GM21825 (cell line): ENCODE results near the gene MEP1A.

ENCODE experiments used
- ATAC-seq: cut with Tn5 transposase; IDR thresholded peaks from one replicate; pipeline ENCODE4 v1.9.1; 2021; ENCODE audit warnings: mild to moderate bottlenecking, moderate library complexity; ENCODE audit not compliant: unreplicated experiment

The MEP1A gene

GRCh38 chr6:46776070-46776712 is 17.0 kb upstream of the MEP1A start:
- no peak for ATAC-seq

- no peak for ATAC-seq
Observed at GRCh38 chr6:46777476-46778346, 15.5 kb upstream of the MEP1A start.

- ATAC-seq = no peak
Observed at GRCh38 chr6:46781478-46782378, 11.5 kb upstream of the MEP1A start.

- ATAC-seq = no peak
Observed at GRCh38 chr6:46784535-46784934, 8.7 kb upstream of the MEP1A start.

- ATAC-seq = no peak
Observed at GRCh38 chr6:46787871-46788540, 5.2 kb upstream of the MEP1A start.

- no peak for ATAC-seq
Observed at GRCh38 chr6:46788791-46789190, 4.4 kb upstream of the MEP1A start.

GRCh38 chr6:46789434-46790354 is 3.5 kb upstream of the MEP1A start:
- no peak for ATAC-seq

- ATAC-seq = no peak
Observed at GRCh38 chr6:46790355-46790874, 2.8 kb upstream of the MEP1A start.

GRCh38 chr6:46792635-46793034 is 554 bp upstream of the MEP1A start:
- no peak for ATAC-seq

- no peak for ATAC-seq
Observed at GRCh38 chr6:46794068-46794467, 879 bp downstream of the MEP1A start.

- no peak for ATAC-seq
Observed at GRCh38 chr6:46795816-46796215, 2.6 kb downstream of the MEP1A start.

- ATAC-seq = no peak
Observed at GRCh38 chr6:46796848-46797580, 3.8 kb downstream of the MEP1A start.

- no peak for ATAC-seq
Observed at GRCh38 chr6:46799657-46800056, 6.5 kb downstream of the MEP1A start.

GRCh38 chr6:46808806-46809205 is 15.6 kb downstream of the MEP1A start:
- no peak for ATAC-seq

GRCh38 chr6:46815130-46815529 is 21.9 kb downstream of the MEP1A start:
- no peak for ATAC-seq

- ATAC-seq = no peak
Observed at GRCh38 chr6:46816626-46817025, 23.4 kb downstream of the MEP1A start.

- no peak for ATAC-seq
Observed at GRCh38 chr6:46819561-46819960, 26.4 kb downstream of the MEP1A start.

GRCh38 chr6:46821458-46821881 is 28.3 kb downstream of the MEP1A start:
- ATAC-seq = no peak

GRCh38 chr6:46828939-46829338 is 35.8 kb downstream of the MEP1A start:
- ATAC-seq = no peak
